K562 (cell line): ENCODE measurements around the gene MAMDC4. TPM values are rescaled to one million over a fixed set of nuclear protein-coding genes. Genes with fewer than 3 reads are reported as not detected.

ENCODE experiments used
- CBFA2T3 ChIP-seq: fragments of 450-650 bp; IDR thresholded peaks from 2 replicates; pipeline ENCODE4 v1.6.1; 2017
- CXXC5 ChIP-seq: fragments of 250-450 bp; sonication (Bioruptor Pico); IDR thresholded peaks from 2 replicates; pipeline ENCODE4 v1.8.0; 2022; ENCODE audit warnings: inconsistent platforms, mild to moderate bottlenecking, moderate library complexity
- ELF4 ChIP-seq: fragments of 450-650 bp; formaldehyde crosslinking; IDR thresholded peaks from 2 replicates; pipeline ENCODE4 v1.4.0; 2022; ENCODE audit warnings: missing genetic modification characterization
- ESRRA ChIP-seq: fragments of 450-650 bp; IDR thresholded peaks from 2 replicates; pipeline ENCODE4 v1.6.1; 2014; ENCODE audit warnings: low read depth, mild to moderate bottlenecking, moderate library complexity, borderline replicate concordance
- KDM5B ChIP-seq: fragments of 200-600 bp; sonication (generic); IDR thresholded peaks from 2 replicates; pipeline ENCODE4 v1.6.1; 2012; ENCODE audit warnings: low read depth, mild to moderate bottlenecking, moderate library complexity, low read length, control low read depth, inconsistent platforms; ENCODE audit not compliant: insufficient replicate concordance
- MYC ChIP-seq, 2 experiments: fragments of 250-450 bp in 1 of 2; sonication (Bioruptor Pico) in 1 of 2; IDR thresholded peaks; 2 replicates each; pipeline versions ENCODE4 v1.5.1 to v1.6.1; 2012 to 2021; ENCODE audit warnings: low read depth in 2 of 2, borderline replicate concordance in 1 of 2, improper control_type of control experiment in 1 of 2, low read length in 1 of 2, mild to moderate bottlenecking in 1 of 2, moderate library complexity in 1 of 2
- NFIC ChIP-seq: fragments of 450-650 bp; IDR thresholded peaks from 2 replicates; pipeline ENCODE4 v1.6.1; 2017; ENCODE audit warnings: mild to moderate bottlenecking, inconsistent platforms
- NR2C2 ChIP-seq, 2 experiments: fragments of 200-800 bp in 1 of 2; sonication (Bioruptor generic) in 1 of 2; sonication (generic) in 1 of 2; formaldehyde crosslinking in 1 of 2; IDR thresholded peaks; 2 replicates each; pipeline versions ENCODE4 v1.6.1 to v1.8.0; 2016 to 2022; ENCODE audit warnings: mild to moderate bottlenecking in 1 of 2, missing compliant biosample characterization in 1 of 2, missing genetic modification characterization in 1 of 2, missing genetic modification reagents in 1 of 2
- PHB2 ChIP-seq: fragments of 450-650 bp; IDR thresholded peaks from 2 replicates; pipeline ENCODE4 v1.6.1; 2017; ENCODE audit warnings: low read depth
- POLR2B ChIP-seq: fragments of 450-650 bp; IDR thresholded peaks from 2 replicates; pipeline ENCODE4 v1.6.1; 2018; ENCODE audit warnings: low read depth; ENCODE audit not compliant: partially characterized antibody
- RAD51 ChIP-seq: fragments of 450-650 bp; IDR thresholded peaks from 2 replicates; pipeline ENCODE4 v1.7.1; 2016; ENCODE audit warnings: low read depth, mild to moderate bottlenecking, borderline replicate concordance
- RHOXF2B ChIP-seq: fragments of 250-450 bp; sonication (Bioruptor Pico); conservative IDR thresholded peaks from 2 replicates; pipeline ENCODE4 v1.5.1; 2021
- SOX6 ChIP-seq: fragments of 450-650 bp; IDR thresholded peaks from 2 replicates; pipeline ENCODE4 v1.6.1; 2014; ENCODE audit warnings: mild to moderate bottlenecking
- STAG1 ChIP-seq: sonication (generic); formaldehyde crosslinking; IDR thresholded peaks from 2 replicates; pipeline ENCODE4 v1.5.0; 2020; ENCODE audit warnings: missing genetic modification reagents, borderline replicate concordance
- TEAD1 ChIP-seq, 2 experiments: fragments of 450-650 bp in 1 of 2; sonication (generic) in 1 of 2; formaldehyde crosslinking; IDR thresholded peaks; 2 replicates each; pipeline versions ENCODE4 v1.4.0 to v1.8.0; 2020 to 2022; ENCODE audit warnings: mild to moderate bottlenecking in 2 of 2, missing genetic modification reagents in 1 of 2
- polyA plus RNA-seq, 8 experiments: library from polyadenylated mRNA; depleted of rRNA in 4 of 8; stranded (reverse) in 5 of 8; unstranded in 3 of 8; fragments of >200 nt; fragmentation: Nextera tagmentation in 2 of 8; fragmentation: Illumina TruSeq in 1 of 8; extraction: Ambion mirVana in 2 of 8; extraction: Trizol in 1 of 8; gene quantifications; 2 replicates each; pipeline versions ENCODE4 v1.2.1 to v1.2.3, GENCODE V29; 2011 to 2014; ENCODE audit warnings: inconsistent platforms in 1 of 8, missing spikeins in 1 of 8
- total RNA-seq, 7 experiments: library from RNA; depleted of rRNA in 6 of 7; stranded (reverse); fragments of >200 nt in 6 of 7; fragmentation: Illumina TruSeq in 2 of 7; extraction: Trizol in 2 of 7; gene quantifications; 2 replicates each; pipeline versions ENCODE4 v1.2.1 to v1.2.3, GENCODE V29; 2011 to 2021; ENCODE audit warnings: low replicate concordance in 1 of 7
- TF ChIP-seq, protein P1 (sequence below): fragments of 450-650 bp; formaldehyde crosslinking; IDR thresholded peaks from 2 replicates; pipeline ENCODE4 v1.4.0; 2020; ENCODE audit warnings: mild to moderate bottlenecking, moderate library complexity
- TF ChIP-seq, protein P2 (sequence below): fragments of 250-450 bp; sonication (Bioruptor Pico); IDR thresholded peaks from 2 replicates; pipeline ENCODE4 v1.8.0; 2021; ENCODE audit warnings: mild to moderate bottlenecking, moderate library complexity
- TF ChIP-seq, protein P3 (sequence below): sonication (generic); formaldehyde crosslinking; IDR thresholded peaks from 2 replicates; pipeline ENCODE4 v1.5.0; 2020; ENCODE audit warnings: missing genetic modification reagents
- TF ChIP-seq, protein P4 (sequence below): fragments of 450-650 bp; IDR thresholded peaks from 2 replicates; pipeline ENCODE4 v1.6.1; 2016; ENCODE audit warnings: borderline replicate concordance

Gene MAMDC4
- total and polyA plus RNA-seq, 9 of the 15 experiments (the other 6 are each of a cell fraction or from before 2014, with no cell fraction given) = 0.03 to 10.8 (median 1.5) TPM

DNA sequence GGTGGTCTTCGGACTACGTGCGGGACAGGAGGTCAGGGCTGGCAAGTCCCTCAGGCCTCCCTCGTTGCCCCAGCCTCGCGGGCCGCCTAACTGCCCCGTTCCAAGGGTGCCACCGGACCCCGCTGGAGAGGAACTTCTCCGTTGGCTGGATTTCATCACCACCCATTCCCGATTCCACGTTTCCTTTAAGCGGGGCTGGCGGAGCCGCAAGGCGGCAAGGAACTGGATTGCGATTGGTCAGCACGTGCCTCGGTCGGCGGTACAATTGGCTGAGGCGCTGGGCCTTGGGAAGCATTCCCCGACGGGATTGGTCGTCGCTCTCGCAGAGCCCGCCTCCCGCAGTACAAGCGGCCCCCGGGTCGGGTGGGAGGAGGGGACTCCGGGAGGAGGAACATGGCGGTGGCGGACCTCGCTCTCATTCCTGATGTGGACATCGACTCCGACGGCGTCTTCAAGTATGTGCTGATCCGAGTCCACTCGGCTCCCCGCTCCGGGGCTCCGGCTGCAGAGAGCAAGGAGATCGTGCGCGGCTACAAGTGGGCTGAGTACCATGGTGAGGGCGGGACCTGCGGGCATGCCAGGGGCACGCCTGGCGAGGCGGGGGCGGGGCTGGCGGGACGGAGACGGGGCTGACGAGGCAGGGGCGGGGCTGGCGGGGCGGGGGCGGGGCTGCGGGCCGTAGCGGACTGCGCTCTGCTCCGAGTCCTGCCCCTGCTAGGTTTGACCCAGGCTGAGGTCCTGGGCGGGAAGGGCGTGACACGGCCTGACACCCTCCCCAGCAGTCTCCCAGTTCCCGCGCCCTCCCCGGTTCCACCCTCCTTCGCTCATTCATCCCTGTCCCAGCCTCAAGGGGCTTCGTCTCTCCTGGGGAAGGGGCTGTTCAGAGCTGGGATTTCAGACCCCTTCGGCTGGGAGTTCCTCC is 2.8 kb upstream of the MAMDC4 start, which contains the start of gene PHPT1 (continued):
- TF ChIP-seq ESRRA = peak; percentile 65; the same call in 1 of the 2 replicates
- TF ChIP-seq, protein P1, sequence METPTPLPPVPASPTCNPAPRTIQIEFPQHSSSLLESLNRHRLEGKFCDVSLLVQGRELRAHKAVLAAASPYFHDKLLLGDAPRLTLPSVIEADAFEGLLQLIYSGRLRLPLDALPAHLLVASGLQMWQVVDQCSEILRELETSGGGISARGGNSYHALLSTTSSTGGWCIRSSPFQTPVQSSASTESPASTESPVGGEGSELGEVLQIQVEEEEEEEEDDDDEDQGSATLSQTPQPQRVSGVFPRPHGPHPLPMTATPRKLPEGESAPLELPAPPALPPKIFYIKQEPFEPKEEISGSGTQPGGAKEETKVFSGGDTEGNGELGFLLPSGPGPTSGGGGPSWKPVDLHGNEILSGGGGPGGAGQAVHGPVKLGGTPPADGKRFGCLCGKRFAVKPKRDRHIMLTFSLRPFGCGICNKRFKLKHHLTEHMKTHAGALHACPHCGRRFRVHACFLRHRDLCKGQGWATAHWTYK = peak; percentile 58; the same call in 1 of the 2 replicates
- TF ChIP-seq NFIC = peak; percentile 51
- TF ChIP-seq, protein P2, sequence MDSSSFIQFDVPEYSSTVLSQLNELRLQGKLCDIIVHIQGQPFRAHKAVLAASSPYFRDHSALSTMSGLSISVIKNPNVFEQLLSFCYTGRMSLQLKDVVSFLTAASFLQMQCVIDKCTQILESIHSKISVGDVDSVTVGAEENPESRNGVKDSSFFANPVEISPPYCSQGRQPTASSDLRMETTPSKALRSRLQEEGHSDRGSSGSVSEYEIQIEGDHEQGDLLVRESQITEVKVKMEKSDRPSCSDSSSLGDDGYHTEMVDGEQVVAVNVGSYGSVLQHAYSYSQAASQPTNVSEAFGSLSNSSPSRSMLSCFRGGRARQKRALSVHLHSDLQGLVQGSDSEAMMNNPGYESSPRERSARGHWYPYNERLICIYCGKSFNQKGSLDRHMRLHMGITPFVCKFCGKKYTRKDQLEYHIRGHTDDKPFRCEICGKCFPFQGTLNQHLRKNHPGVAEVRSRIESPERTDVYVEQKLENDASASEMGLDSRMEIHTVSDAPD (CRISPR knock-in tag) = no peak
- peak in 1 of 2 experiments; percentile 76; a peak in 2 of 4 replicates for TF ChIP-seq TEAD1 (CRISPR knock-in tag; IDR thresholded peaks at IDR 0.05)
- TF ChIP-seq, protein P3, sequence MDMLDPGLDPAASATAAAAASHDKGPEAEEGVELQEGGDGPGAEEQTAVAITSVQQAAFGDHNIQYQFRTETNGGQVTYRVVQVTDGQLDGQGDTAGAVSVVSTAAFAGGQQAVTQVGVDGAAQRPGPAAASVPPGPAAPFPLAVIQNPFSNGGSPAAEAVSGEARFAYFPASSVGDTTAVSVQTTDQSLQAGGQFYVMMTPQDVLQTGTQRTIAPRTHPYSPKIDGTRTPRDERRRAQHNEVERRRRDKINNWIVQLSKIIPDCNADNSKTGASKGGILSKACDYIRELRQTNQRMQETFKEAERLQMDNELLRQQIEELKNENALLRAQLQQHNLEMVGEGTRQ (CRISPR knock-in tag) = peak; percentile 69
- TF ChIP-seq CXXC5 (CRISPR knock-in tag) = peak; percentile 92
- peak; percentile 96 for TF ChIP-seq POLR2B
- no peak for TF ChIP-seq NR2C2 (CRISPR knock-in tag; IDR thresholded peaks at IDR 0.05)
- no peak; the same call in 1 of the 2 replicates for TF ChIP-seq NR2C2 (tag; IDR thresholded peaks at IDR 0.05)
- TF ChIP-seq SOX6 = peak; percentile 8; the same call in 1 of the 2 replicates
- TF ChIP-seq STAG1 (CRISPR knock-in tag) = no peak
- peak; percentile 92 for TF ChIP-seq KDM5B
- TF ChIP-seq PHB2 = no peak
- TF ChIP-seq ELF4 (CRISPR knock-in tag) = peak; percentile 79
- peak; percentile 99 for TF ChIP-seq MYC (IDR thresholded peaks at IDR 0.05; ENCODE audit: low read depth, low read length)
- TF ChIP-seq MYC (CRISPR knock-in tag; IDR thresholded peaks at IDR 0.05; ENCODE audit: borderline replicate concordance, low read depth) = peak; percentile 97
- peak; percentile 59; the same call in 1 of the 2 replicates for TF ChIP-seq RAD51
- no peak for TF ChIP-seq CBFA2T3
- no peak for TF ChIP-seq RHOXF2B (CRISPR knock-in tag)
- TF ChIP-seq, protein P4, sequence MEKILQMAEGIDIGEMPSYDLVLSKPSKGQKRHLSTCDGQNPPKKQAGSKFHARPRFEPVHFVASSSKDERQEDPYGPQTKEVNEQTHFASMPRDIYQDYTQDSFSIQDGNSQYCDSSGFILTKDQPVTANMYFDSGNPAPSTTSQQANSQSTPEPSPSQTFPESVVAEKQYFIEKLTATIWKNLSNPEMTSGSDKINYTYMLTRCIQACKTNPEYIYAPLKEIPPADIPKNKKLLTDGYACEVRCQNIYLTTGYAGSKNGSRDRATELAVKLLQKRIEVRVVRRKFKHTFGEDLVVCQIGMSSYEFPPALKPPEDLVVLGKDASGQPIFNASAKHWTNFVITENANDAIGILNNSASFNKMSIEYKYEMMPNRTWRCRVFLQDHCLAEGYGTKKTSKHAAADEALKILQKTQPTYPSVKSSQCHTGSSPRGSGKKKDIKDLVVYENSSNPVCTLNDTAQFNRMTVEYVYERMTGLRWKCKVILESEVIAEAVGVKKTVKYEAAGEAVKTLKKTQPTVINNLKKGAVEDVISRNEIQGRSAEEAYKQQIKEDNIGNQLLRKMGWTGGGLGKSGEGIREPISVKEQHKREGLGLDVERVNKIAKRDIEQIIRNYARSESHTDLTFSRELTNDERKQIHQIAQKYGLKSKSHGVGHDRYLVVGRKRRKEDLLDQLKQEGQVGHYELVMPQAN = peak; percentile 69; the same call in 1 of the 2 replicates
